Measurements from ENCODE around the gene SERPINA3. TPM values are rescaled to one million over a fixed set of nuclear protein-coding genes. Genes with fewer than 3 reads are reported as not detected.
A peak's percentile ranks its signal among the peaks of the same experiment; 100 is the strongest.

SERPINA3 gene
- total RNA-seq, 4 donors from 2014 or later: 71.8 to 284 (median 255) TPM

DNA sequence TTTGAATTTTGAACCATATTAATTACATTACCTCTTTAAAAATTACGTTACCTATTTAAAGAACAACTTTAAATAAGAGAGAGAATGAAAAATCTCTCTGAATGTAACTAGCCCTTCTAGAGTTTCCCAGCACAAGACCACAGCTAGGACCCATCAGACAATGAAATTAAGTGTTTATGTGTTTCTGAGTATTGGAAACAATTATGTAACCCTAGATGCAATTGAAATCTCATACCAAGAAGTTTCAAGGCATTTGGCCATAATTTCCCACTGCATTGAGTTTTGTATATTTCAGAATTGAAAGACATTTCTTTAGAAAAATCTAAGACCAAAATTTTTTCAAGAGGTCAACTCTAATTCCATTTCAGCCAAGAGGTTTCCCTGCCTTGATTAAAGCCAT lies 47.1 kb downstream of the SERPINA3 start:
- H3K9me3 ChIP-seq: no peaks in the 10 kb centered on the region
- no peak overlapping the region for H3K4me3 ChIP-seq
- intact Hi-C loops (cut with DNase I): no loop called here
- H3K36me3 ChIP-seq: no peaks in the 10 kb centered on the region
- peaks cover 0 to 7% (median 2%) of the 10 kb centered on the region in 4 donors for H3K4me1 ChIP-seq
- WGBS: 63% methylated on average over 1 of the region's 1 CpG
- TF ChIP-seq CTCF (IDR thresholded peaks at IDR 0.05) (no peak), POLR2AphosphoS5 (IDR thresholded peaks at IDR 0.05) (no peak), EP300 (IDR thresholded peaks at IDR 0.05) (no peak), POLR2A (IDR thresholded peaks at IDR 0.05; ENCODE audit: low read depth) (no peak)
- H3K27me3 ChIP-seq: peaks cover 0 to 32% (median 0%) of the 10 kb centered on the region in 4 donors
- no peak overlapping the region for H3K27ac ChIP-seq (replicated peaks in 1 of 4)
- DNase-seq (ENCODE audit: extremely low spot score): peak; percentile 14

GRCh38 chr14:94659901-94660300 lies 47.7 kb downstream of the SERPINA3 start:
- H3K27me3 ChIP-seq: peaks cover 0 to 31% (median 0%) of the 10 kb centered on the region in 4 donors
- 56% methylated on average over 2 of the region's 2 CpGs for WGBS
- peaks cover 0 to 7% (median 2%) of the 10 kb centered on the region in 4 donors for H3K4me1 ChIP-seq
- no peaks in the 10 kb centered on the region for H3K9me3 ChIP-seq
- no peaks in the 10 kb centered on the region for H3K36me3 ChIP-seq
- TF ChIP-seq POLR2A (IDR thresholded peaks at IDR 0.05; ENCODE audit: low read depth): no peak
- no peak for TF ChIP-seq POLR2AphosphoS5 (IDR thresholded peaks at IDR 0.05)
- TF ChIP-seq EP300 (IDR thresholded peaks at IDR 0.05): no peak
- no peak for TF ChIP-seq CTCF (IDR thresholded peaks at IDR 0.05)
- no peak overlapping the region for H3K27ac ChIP-seq (replicated peaks in 1 of 4)
- no peak for DNase-seq (ENCODE audit: extremely low spot score)
- intact Hi-C loops (cut with DNase I): no loop called here
- no peak overlapping the region for H3K4me3 ChIP-seq

DNA sequence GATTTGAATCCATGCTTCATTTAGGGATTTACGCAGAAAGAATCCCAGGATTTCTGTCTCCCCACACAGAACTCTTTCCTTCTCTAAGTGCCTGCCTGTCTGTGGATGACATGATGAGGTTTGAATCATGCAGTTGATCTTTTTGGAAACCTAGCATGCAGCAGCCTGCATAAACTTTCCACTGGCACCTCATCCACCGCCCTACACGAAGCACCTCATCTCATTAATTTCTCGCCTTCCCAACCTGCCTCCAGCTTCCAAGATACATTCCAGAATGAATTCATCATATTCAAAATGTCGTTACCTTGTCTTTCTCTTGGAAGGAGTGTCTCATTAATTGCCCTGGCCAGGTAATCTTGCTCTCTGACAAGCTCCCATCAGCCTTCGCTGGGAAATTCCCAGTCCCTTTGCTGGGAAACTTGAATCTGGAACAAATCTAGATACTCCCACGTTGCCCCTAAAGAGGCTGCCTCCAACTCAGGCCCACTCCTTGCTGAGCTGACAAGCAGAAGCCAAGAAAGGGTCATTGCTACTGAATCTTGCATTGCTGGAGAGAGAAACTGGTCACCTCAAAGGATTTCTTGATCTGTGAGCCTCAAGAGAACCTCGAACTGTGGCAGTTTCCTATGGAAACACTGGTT lies 48.2 kb downstream of the SERPINA3 start:
- no peak for DNase-seq (ENCODE audit: extremely low spot score)
- Histone ChIP-seq H3K9me3 (no peaks in the 10 kb centered on the region), H3K4me1 (peaks cover 0 to 7% (median 2%) of the 10 kb centered on the region in 4 donors), H3K36me3 (no peaks in the 10 kb centered on the region), H3K27me3 (peaks cover 0 to 31% (median 0%) of the 10 kb centered on the region in 4 donors), H3K27ac (replicated peaks in 1 of 4) (no peak overlapping the region), H3K4me3 (no peak overlapping the region)
- TF ChIP-seq POLR2AphosphoS5 (IDR thresholded peaks at IDR 0.05): no peak
- TF ChIP-seq EP300 (IDR thresholded peaks at IDR 0.05): no peak
- intact Hi-C loops (cut with DNase I): no loop called here
- 43% methylated on average over 8 of the region's 8 CpGs for WGBS

- TF ChIP-seq CTCF (IDR thresholded peaks at IDR 0.05): no peak
- no peak for TF ChIP-seq POLR2AphosphoS5 (IDR thresholded peaks at IDR 0.05)
- TF ChIP-seq EP300 (IDR thresholded peaks at IDR 0.05): no peak
- TF ChIP-seq POLR2A (IDR thresholded peaks at IDR 0.05; ENCODE audit: low read depth): no peak
- no peak for DNase-seq (ENCODE audit: extremely low spot score)
- intact Hi-C loops (cut with DNase I): no loop called here
- WGBS: 77% methylated on average over 2 of the region's 2 CpGs
- Histone ChIP-seq H3K9me3 (no peaks in the 10 kb centered on the region), H3K4me3 (no peak overlapping the region), H3K27me3 (peaks cover 0 to 23% (median 0%) of the 10 kb centered on the region in 4 donors), H3K4me1 (peaks cover 0 to 7% (median 2%) of the 10 kb centered on the region in 4 donors), H3K36me3 (no peaks in the 10 kb centered on the region), H3K27ac (replicated peaks in 1 of 4) (no peak overlapping the region)
These were observed 51.3 kb downstream of the SERPINA3 start for GRCh38 chr14:94663538-94663937.

DNA sequence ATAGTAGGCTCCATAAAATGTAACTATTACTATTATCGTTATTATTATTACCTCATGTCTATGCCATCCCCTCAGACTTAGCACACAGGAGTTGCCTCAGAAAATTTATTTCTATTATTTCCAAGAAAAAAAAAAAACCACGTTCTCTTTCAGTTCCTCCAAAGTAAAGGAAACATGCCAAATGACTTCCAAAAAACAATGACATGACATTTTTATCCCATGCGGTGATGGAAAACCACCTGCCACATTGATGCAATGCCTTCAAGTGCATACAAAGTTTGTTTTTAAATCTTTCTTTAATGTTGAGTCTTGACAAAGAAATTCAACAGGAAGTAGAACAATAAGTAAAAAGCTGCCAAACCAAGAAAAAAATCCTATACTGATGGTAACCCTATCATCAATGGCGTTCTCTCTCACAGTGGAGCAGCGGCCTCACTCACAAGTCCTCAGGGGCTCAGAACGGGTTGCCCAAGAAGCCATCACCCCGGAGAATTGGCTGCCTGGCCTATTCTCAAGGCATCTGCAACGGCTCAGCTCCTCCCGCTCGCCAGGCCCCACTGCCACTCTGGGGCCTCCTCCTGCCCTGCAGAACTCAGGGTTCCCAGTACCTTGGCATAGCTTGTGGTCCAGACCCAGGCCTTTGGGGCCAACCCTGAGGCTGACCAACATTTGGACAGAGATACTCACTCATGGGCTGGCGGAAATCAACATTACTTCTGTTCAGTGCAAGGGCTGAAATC lies 51.9 kb downstream of the SERPINA3 start:
- TF ChIP-seq POLR2A (IDR thresholded peaks at IDR 0.05; ENCODE audit: low read depth) (no peak), CTCF (IDR thresholded peaks at IDR 0.05) (no peak), EP300 (IDR thresholded peaks at IDR 0.05) (no peak), POLR2AphosphoS5 (IDR thresholded peaks at IDR 0.05) (no peak)
- intact Hi-C loops (cut with DNase I): no loop called here
- no peak overlapping the region for H3K27ac ChIP-seq (replicated peaks in 1 of 4)
- 85% methylated on average over 8 of the region's 11 CpGs for WGBS
- peaks cover 0 to 7% (median 2%) of the 10 kb centered on the region in 4 donors for H3K4me1 ChIP-seq
- no peak for DNase-seq (ENCODE audit: extremely low spot score)
- H3K9me3 ChIP-seq: no peaks in the 10 kb centered on the region
- no peaks in the 10 kb centered on the region for H3K36me3 ChIP-seq
- peaks cover 0 to 23% (median 0%) of the 10 kb centered on the region in 4 donors for H3K27me3 ChIP-seq
- H3K4me3 ChIP-seq: no peak overlapping the region
